Glomerular visceral epithelial cell (primary cell): Measurements from ENCODE around the gene UBE2Z.

Source experiments
- DNase-seq: peaks from one replicate; pipeline ENCODE4 v3.0.0-alpha.2; 2016; ENCODE audit errors: extremely low spot score

The UBE2Z gene

DNA sequence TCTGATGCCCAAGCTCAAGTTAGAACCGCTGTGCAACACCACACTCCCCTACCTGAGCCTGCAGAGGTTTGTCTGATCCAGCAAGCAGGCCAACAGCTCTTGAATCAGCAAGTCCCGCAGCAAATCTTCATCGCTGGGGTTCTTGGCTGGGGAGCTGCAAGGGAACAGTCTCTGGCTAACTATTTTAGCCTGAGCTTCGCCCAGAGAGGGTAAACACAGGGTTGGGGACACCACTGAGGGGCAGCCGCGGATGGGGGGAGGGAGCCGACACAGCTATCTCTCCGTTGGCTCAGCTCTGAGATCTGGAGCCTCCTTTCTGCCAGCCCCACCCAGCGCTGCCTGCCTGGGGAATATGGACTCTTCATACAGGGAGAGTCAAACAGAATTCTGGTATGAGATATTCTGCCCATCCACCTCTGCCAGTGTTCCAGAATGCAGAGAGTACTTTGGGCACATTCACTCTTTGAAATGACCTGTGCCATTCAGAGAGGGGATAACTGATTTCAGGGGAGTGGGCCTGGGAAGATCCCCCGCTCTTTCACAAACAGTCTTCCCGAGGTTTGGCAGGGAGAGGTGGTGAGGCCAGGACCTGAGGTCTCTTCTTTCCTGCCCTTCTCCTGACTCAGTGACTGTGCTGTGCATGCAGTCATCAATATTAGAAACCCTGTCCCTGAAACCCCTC, 52.8 kb downstream of the UBE2Z start:
- DNase-seq: no peak

- peak; percentile 80 for DNase-seq
Observed at GRCh38 chr17:48961516-48962233, 53.5 kb downstream of the UBE2Z start.

GRCh38 chr17:48970224-48970623, 62.0 kb downstream of the UBE2Z start:
- DNase-seq: no peak

DNA sequence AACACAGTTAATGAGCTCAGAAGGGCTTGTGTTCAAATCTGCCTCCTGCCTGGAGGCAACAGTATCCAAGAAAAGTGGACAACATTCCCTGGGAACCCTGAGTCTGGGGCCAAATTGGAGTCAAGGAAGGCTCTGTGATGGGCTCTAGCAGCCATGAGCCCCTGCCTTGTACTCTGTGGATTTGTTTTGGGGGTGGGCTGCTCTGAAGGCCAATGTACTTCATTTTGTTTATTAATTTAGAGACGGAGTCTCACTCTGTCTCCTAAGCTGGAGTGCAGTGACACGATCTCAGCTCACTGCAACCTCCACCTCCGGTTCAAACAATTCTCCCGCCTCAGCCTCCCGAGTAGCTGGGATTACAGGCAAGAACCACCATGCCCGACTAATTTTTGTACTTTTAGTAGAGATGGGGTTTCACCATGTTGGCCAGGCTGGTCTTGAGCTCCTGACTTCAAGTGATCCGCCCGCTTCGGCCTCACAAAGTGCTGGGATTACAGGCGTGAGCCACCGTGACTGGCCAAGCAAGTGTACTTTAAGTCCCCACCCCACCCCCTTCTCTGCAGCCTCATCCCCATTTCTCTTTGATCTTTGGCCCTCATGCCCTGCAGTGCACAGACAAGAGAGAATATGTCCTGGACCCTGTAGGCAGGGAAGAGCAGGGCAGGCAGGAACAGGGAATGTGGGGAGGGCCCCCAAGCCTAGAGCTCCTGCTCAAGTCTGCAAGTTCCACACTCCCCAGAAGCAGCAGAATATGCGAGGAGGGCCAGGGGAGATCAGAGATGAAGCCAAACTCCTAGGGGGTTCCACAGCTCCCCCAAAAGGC, 62.9 kb downstream of the UBE2Z start:
- DNase-seq: no peak

DNA sequence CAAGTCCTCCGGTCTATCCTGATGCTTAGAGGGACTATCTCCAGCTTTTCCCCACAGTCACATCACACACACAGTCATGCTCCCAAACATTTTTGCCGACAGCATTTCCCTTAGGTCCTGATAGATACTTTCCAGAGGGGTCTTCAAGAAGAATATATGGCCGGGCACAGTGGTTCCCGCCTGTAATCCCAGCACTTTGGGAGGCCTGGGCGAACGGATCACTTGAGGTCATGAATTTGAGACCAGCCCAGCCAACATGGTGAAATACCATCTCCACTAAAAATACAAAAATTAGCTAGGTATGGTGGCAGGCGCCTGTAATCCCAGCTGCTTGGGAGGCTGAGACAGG, 64.5 kb downstream of the UBE2Z start:
- DNase-seq: no peak

DNA sequence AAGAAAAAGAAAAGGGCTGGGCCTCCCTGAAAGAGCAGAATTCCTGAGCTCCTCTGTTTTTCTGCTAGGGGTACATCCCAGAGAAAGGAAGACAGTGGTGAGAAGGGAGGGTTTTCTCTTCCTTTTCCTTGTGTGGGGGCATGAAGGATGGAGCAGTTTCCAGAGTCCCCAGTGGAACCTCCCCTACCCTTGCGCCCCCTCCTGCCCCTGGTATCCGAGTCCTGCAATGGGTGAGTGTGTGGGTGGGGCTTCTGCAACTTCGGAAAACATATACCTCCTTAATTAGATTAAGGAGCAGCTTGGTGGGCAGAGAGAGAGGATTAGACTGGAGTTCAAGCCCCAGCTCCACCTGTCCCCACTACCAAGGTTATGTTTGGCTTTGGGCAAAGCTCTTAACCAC, 65.6 kb downstream of the UBE2Z start:
- DNase-seq: no peak
